GM23338 (cell line): Measurements from ENCODE around the gene ESPL1. TPM values are rescaled to one million over a fixed set of nuclear protein-coding genes. Genes with fewer than 3 reads are reported as not detected.

ENCODE experiments used
- ATAC-seq: fragments of 200-7000 bp; cut with Tn5 transposase; 3 replicates; pipeline ENCODE4 v1.9.1; 2020
- DNase-seq: peaks from one replicate; pipeline ENCODE4 v3.0.0-alpha.2; 2015; ENCODE audit warnings: low spot score
- H2AFZ ChIP-seq: fragments of 200-600 bp; sonication (generic); 2 replicates; pipeline ENCODE4 v1.8.0; 2016; ENCODE audit warnings: antibody characterized with exemption, mild to moderate bottlenecking, moderate library complexity
- H3F3A ChIP-seq: fragments of 200-600 bp; sonication (generic); replicated peaks from 2 replicates; pipeline ENCODE4 v1.8.0; 2017; ENCODE audit warnings: antibody characterized with exemption, mixed run types, low read depth
- H3K27ac ChIP-seq: fragments of 200-600 bp; sonication (generic); 2 replicates; pipeline ENCODE4 v1.6.1; 2016; ENCODE audit warnings: low read depth
- H3K27me3 ChIP-seq: fragments of 200-600 bp; sonication (generic); 2 replicates; pipeline ENCODE4 v1.8.0; 2016; ENCODE audit warnings: mild to moderate bottlenecking, mixed run types, moderate library complexity; ENCODE audit not compliant: insufficient read depth
- H3K36me3 ChIP-seq: fragments of 200-600 bp; sonication (generic); 2 replicates; pipeline ENCODE4 v1.8.0; 2016; ENCODE audit warnings: mild to moderate bottlenecking; ENCODE audit not compliant: insufficient read depth
- H3K4me1 ChIP-seq: fragments of 200-600 bp; sonication (generic); 2 replicates; pipeline ENCODE4 v1.8.0; 2016; ENCODE audit warnings: mild to moderate bottlenecking, moderate library complexity; ENCODE audit not compliant: insufficient read depth
- H3K4me2 ChIP-seq: fragments of 200-600 bp; sonication (generic); 2 replicates; pipeline ENCODE4 v1.7.1; 2017; ENCODE audit warnings: mixed run types
- H3K4me3 ChIP-seq: fragments of 200-600 bp; sonication (generic); 2 replicates; pipeline ENCODE4 v1.6.1; 2016; ENCODE audit warnings: mixed run types
- H3K79me2 ChIP-seq: fragments of 200-600 bp; sonication (generic); replicated peaks from 2 replicates; pipeline ENCODE4 v1.8.0; 2017; ENCODE audit warnings: mild to moderate bottlenecking; ENCODE audit not compliant: insufficient read depth
- H3K9me2 ChIP-seq: fragments of 200-600 bp; sonication (generic); 2 replicates; pipeline ENCODE4 v1.8.0; 2017; ENCODE audit not compliant: insufficient read depth
- H4K20me1 ChIP-seq: fragments of 200-600 bp; sonication (generic); replicated peaks from 2 replicates; pipeline ENCODE4 v1.8.0; 2017; ENCODE audit warnings: mild to moderate bottlenecking; ENCODE audit not compliant: insufficient read depth
- H3K27ac Mint-ChIP-seq: 2 replicates; pipeline ENCODE4 v1.8.0; 2020; ENCODE audit warnings: inconsistent platforms, mild to moderate bottlenecking, moderate library complexity, mixed read lengths
- H3K27me3 Mint-ChIP-seq: 3 replicates; pipeline ENCODE4 v1.8.0; 2022; ENCODE audit warnings: low read depth, mild to moderate bottlenecking, moderate library complexity, mixed read lengths, inconsistent platforms; ENCODE audit not compliant: insufficient read depth, poor library complexity
- H3K36me3 Mint-ChIP-seq: 3 replicates; pipeline ENCODE4 v1.8.0; 2021; ENCODE audit warnings: low read depth, mild to moderate bottlenecking, inconsistent platforms, moderate library complexity, mixed read lengths
- H3K4me1 Mint-ChIP-seq: 3 replicates; pipeline ENCODE4 v1.8.0; 2020; ENCODE audit warnings: mild to moderate bottlenecking, inconsistent platforms, mixed read lengths
- H3K4me3 Mint-ChIP-seq: 3 replicates; pipeline ENCODE4 v1.8.0; 2021; ENCODE audit warnings: moderate library complexity, mild to moderate bottlenecking, inconsistent platforms, mixed read lengths
- H3K9me3 Mint-ChIP-seq: 3 replicates; pipeline ENCODE4 v1.8.0; 2020; ENCODE audit warnings: moderate library complexity, mild to moderate bottlenecking, inconsistent platforms, mixed read lengths
- CREB1 ChIP-seq: fragments of 250-450 bp; sonication (Bioruptor Pico); IDR thresholded peaks from 2 replicates; pipeline ENCODE4 v1.5.0; 2020; ENCODE audit warnings: low read depth, mild to moderate bottlenecking, moderate library complexity
- CTCF ChIP-seq, 2 experiments: fragments of 200-600 bp in 1 of 2; sonication (generic) in 1 of 2; conservative IDR thresholded peaks; 2 replicates each; pipeline versions ENCODE4 v1.5.1 to v1.6.1; 2016 to 2017; ENCODE audit warnings: antibody characterized with exemption in 2 of 2, low read depth in 2 of 2, mild to moderate bottlenecking in 2 of 2, moderate library complexity in 1 of 2
- EZH2 ChIP-seq: fragments of 200-600 bp; sonication (generic); IDR thresholded peaks from one replicate; pipeline ENCODE4 v1.8.0; 2017; ENCODE audit warnings: antibody characterized with exemption, mild to moderate bottlenecking, low read depth; ENCODE audit not compliant: unreplicated experiment
- EZH2phosphoT487 ChIP-seq: fragments of 200-600 bp; sonication (generic); IDR thresholded peaks from one replicate; pipeline ENCODE4 v1.8.1; 2018; ENCODE audit warnings: antibody characterized with exemption; ENCODE audit not compliant: unreplicated experiment
- JUNB ChIP-seq: IDR thresholded peaks from one replicate; pipeline ENCODE4 v1.6.1; 2016; ENCODE audit warnings: antibody characterized with exemption; ENCODE audit not compliant: unreplicated experiment
- NANOG ChIP-seq: IDR thresholded peaks from 2 replicates; pipeline ENCODE4 v1.6.1; 2016; ENCODE audit warnings: antibody characterized with exemption, borderline replicate concordance
- POLR2AphosphoS5 ChIP-seq: IDR thresholded peaks from 2 replicates; pipeline ENCODE4 v1.6.1; 2016; ENCODE audit warnings: antibody characterized with exemption, low read depth
- STAT1 ChIP-seq: IDR thresholded peaks from one replicate; pipeline ENCODE4 v1.6.1; 2016; ENCODE audit warnings: antibody characterized with exemption; ENCODE audit not compliant: unreplicated experiment
- ZNF114 ChIP-seq: fragments of 250-450 bp; sonication (Bioruptor Pico); IDR thresholded peaks from 2 replicates; pipeline ENCODE4 v1.5.0; 2020; ENCODE audit warnings: mild to moderate bottlenecking, moderate library complexity
- ZNF331 ChIP-seq: fragments of 250-450 bp; sonication (Bioruptor Pico); IDR thresholded peaks from 2 replicates; pipeline ENCODE4 v1.5.0; 2020; ENCODE audit warnings: low read depth, mild to moderate bottlenecking, moderate library complexity
- polyA plus RNA-seq: library from polyadenylated mRNA; unstranded; fragments of >200 nt; fragmentation: Nextera tagmentation; extraction: Ambion mirVana; gene quantifications from 2 replicates; pipeline ENCODE4 v1.2.1, GENCODE V29; 2016
- total RNA-seq: library from RNA; depleted of rRNA; stranded (reverse); fragments of >200 nt; shearing (Covaris generic); gene quantifications from 2 replicates; pipeline ENCODE4 v1.2.3, GENCODE V29; 2014
- TF ChIP-seq, protein P1 (sequence below): IDR thresholded peaks from one replicate; pipeline ENCODE4 v1.6.1; 2018; ENCODE audit warnings: antibody characterized with exemption; ENCODE audit not compliant: unreplicated experiment
- TF ChIP-seq, protein P2 (sequence below): IDR thresholded peaks from 2 replicates; pipeline ENCODE4 v1.6.1; 2016; ENCODE audit warnings: antibody characterized with exemption

The ESPL1 gene
- total and polyA plus RNA-seq, 2 experiments from 2014 or later = 13.2 to 56.5 TPM

- TF ChIP-seq CTCF (conservative IDR thresholded peaks at IDR 0.05; ENCODE audit: low read depth in 2 of 2) (no peak), ZNF331 (CRISPR knock-in tag) (no peak), POLR2AphosphoS5 (no peak)
- TF ChIP-seq, protein P1, sequence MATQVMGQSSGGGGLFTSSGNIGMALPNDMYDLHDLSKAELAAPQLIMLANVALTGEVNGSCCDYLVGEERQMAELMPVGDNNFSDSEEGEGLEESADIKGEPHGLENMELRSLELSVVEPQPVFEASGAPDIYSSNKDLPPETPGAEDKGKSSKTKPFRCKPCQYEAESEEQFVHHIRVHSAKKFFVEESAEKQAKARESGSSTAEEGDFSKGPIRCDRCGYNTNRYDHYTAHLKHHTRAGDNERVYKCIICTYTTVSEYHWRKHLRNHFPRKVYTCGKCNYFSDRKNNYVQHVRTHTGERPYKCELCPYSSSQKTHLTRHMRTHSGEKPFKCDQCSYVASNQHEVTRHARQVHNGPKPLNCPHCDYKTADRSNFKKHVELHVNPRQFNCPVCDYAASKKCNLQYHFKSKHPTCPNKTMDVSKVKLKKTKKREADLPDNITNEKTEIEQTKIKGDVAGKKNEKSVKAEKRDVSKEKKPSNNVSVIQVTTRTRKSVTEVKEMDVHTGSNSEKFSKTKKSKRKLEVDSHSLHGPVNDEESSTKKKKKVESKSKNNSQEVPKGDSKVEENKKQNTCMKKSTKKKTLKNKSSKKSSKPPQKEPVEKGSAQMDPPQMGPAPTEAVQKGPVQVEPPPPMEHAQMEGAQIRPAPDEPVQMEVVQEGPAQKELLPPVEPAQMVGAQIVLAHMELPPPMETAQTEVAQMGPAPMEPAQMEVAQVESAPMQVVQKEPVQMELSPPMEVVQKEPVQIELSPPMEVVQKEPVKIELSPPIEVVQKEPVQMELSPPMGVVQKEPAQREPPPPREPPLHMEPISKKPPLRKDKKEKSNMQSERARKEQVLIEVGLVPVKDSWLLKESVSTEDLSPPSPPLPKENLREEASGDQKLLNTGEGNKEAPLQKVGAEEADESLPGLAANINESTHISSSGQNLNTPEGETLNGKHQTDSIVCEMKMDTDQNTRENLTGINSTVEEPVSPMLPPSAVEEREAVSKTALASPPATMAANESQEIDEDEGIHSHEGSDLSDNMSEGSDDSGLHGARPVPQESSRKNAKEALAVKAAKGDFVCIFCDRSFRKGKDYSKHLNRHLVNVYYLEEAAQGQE = no peak
Observed at GRCh38 chr12:53219292-53219955, 48.7 kb upstream of the ESPL1 start (continued).

DNA sequence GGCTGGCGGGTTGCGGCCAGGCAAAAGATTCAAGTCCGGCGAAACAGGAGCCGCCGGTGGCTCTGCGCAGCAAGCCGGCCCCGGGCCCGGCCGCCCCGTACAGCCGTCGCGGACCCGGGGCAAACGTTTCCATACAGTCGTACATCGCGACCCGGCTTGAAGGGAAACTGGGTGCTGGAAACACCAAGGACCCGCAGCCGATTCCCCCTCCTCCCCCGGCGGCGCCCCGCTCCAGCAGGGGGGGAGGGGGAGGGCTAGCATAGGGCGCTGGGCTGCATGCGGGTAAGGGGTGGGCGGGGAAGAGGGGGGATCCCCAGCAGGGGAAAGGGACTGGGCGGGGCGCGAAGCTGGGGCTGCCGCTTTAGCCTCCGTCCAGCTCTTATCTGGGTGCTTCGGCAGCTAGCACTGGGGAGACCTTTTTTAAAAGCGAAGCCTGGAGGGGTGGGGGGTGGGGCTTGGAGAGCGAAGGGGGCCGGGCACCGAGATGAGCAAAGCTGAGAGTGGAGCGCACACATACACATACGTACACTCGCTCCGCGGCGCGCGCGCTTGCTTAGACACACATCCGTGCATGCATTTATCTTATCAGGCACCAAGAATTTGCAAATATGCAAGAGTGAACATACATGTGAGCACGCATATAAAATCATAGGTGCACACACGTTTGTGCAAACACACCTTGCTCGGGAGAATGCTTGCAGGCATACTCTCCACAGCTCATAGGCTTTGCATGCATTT lies 48.0 kb upstream of the ESPL1 start:
- Mint-ChIP-seq H3K9me3 (peaks cover 4% of the 10 kb centered on the region; the same call in 1 of the 3 replicates), H3K4me3 (peak overlapping the region; percentile 94), H3K27me3 (peaks cover 31% of the 10 kb centered on the region), H3K36me3 (peaks cover 9% of the 10 kb centered on the region; the same call in 2 of the 3 replicates), H3K27ac (no peak overlapping the region; the same call in 1 of the 2 replicates), H3K4me1 (peaks cover 75% of the 10 kb centered on the region)
- Histone ChIP-seq H3K4me3 (peak overlapping the region; percentile 95), H3K79me2 (peaks cover 36% of the 10 kb centered on the region), H3K4me2 (peak overlapping the region; percentile 91), H3F3A (peaks cover 50% of the 10 kb centered on the region), H2AFZ (peak overlapping the region; percentile 47), H3K4me1 (peaks cover 63% of the 10 kb centered on the region), H3K27me3 (peaks cover 15% of the 10 kb centered on the region), H3K27ac (0 out of 2 replicates have a peak overlapping the region, but pooled peaks have one; percentile 33), H3K9me2 (no peaks in the 10 kb centered on the region), H3K36me3 (no peaks in the 10 kb centered on the region; the same call in 1 of the 2 replicates), H4K20me1 (no peaks in the 10 kb centered on the region)
- peak; percentile 0 for ATAC-seq
- peak; percentile 80 for DNase-seq
- TF ChIP-seq ZNF331 (CRISPR knock-in tag) (no peak), CTCF (conservative IDR thresholded peaks at IDR 0.05; ENCODE audit: low read depth in 2 of 2) (no peak), CREB1 (CRISPR knock-in tag) (no peak), JUNB (no peak), STAT1 (no peak), ZNF114 (no peak), NANOG (no peak), EZH2phosphoT487 (no peak), POLR2AphosphoS5 (no peak), EZH2 (no peak)
- TF ChIP-seq, protein P1 = no peak
- TF ChIP-seq, protein P2, sequence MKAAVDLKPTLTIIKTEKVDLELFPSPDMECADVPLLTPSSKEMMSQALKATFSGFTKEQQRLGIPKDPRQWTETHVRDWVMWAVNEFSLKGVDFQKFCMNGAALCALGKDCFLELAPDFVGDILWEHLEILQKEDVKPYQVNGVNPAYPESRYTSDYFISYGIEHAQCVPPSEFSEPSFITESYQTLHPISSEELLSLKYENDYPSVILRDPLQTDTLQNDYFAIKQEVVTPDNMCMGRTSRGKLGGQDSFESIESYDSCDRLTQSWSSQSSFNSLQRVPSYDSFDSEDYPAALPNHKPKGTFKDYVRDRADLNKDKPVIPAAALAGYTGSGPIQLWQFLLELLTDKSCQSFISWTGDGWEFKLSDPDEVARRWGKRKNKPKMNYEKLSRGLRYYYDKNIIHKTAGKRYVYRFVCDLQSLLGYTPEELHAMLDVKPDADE = no peak
